Middle frontal gyrus (tissue), 1 donor: ENCODE data around the gene ART4.
A peak's percentile ranks its signal among the peaks of the same experiment; 100 is the strongest.

Experiments
- DNase-seq: peaks from one replicate; pipeline ENCODE4 v3.0.0-alpha.2; 2015; ENCODE audit warnings: low spot score; ENCODE audit errors: extremely low spot score

Gene ART4

GRCh38 chr12:14852880-14853279 lies 9.6 kb upstream of the ART4 start:
- DNase-seq, result no peak

- DNase-seq, result no peak
These were observed 7.8 kb upstream of the ART4 start for GRCh38 chr12:14850929-14851663.

GRCh38 chr12:14849661-14850060 lies 6.3 kb upstream of the ART4 start:
- no peak for DNase-seq

- no peak for DNase-seq
These were observed 3.7 kb upstream of the ART4 start for GRCh38 chr12:14846876-14847580.

GRCh38 chr12:14846042-14846587 lies 2.8 kb upstream of the ART4 start:
- DNase-seq, result no peak

GRCh38 chr12:14845350-14845750 lies 2.0 kb upstream of the ART4 start:
- DNase-seq, result peak; percentile 39

GRCh38 chr12:14844401-14844800 lies 1.1 kb upstream of the ART4 start:
- no peak for DNase-seq

GRCh38 chr12:14842315-14842714 lies 1.0 kb downstream of the ART4 start:
- DNase-seq, result no peak

GRCh38 chr12:14841761-14842160 lies 1.6 kb downstream of the ART4 start:
- DNase-seq, result no peak

GRCh38 chr12:14840616-14841015 lies 2.7 kb downstream of the ART4 start:
- no peak for DNase-seq

GRCh38 chr12:14839262-14839661 lies 4.1 kb downstream of the ART4 start:
- DNase-seq, result no peak

GRCh38 chr12:14836336-14837210 lies 6.8 kb downstream of the ART4 start:
- DNase-seq, result no peak

- no peak for DNase-seq
These were observed 8.8 kb downstream of the ART4 start for GRCh38 chr12:14834509-14834908.

- no peak for DNase-seq
These were observed 9.4 kb downstream of the ART4 start for GRCh38 chr12:14833952-14834351.

- DNase-seq, result no peak
These were observed 10.0 kb downstream of the ART4 start for GRCh38 chr12:14833336-14833735.

- DNase-seq, result no peak
These were observed 14.4 kb downstream of the ART4 start for GRCh38 chr12:14828892-14829291.

- no peak for DNase-seq
These were observed 16.3 kb downstream of the ART4 start for GRCh38 chr12:14827043-14827442.

GRCh38 chr12:14826491-14826890 lies 16.8 kb downstream of the ART4 start:
- no peak for DNase-seq

- no peak for DNase-seq
These were observed 18.1 kb downstream of the ART4 start for GRCh38 chr12:14825256-14825655.

- no peak for DNase-seq
These were observed 19.2 kb downstream of the ART4 start for GRCh38 chr12:14824012-14824634.

GRCh38 chr12:14814014-14814413 lies 29.3 kb downstream of the ART4 start, which contains the start of gene SMCO3:
Gene SMCO3, minus strand, starts transcription at chr12:14814182. Its CDS starts 7,502 bp downstream, at chr12:14806680.
- no peak for DNase-seq
